Measurements from ENCODE around the gene MRPL14.

Gene MRPL14

GRCh38 chr6:44104481-44105021 is 22.7 kb downstream of the MRPL14 start:
- H3K4me3 ChIP-seq (ENCODE audit: low read depth, low read length) = no peak overlapping the region
- no peak for DNase-seq (ENCODE audit: low read depth, low spot score)
- no peak for TF ChIP-seq CTCF (IDR thresholded peaks at IDR 0.05; ENCODE audit: low read depth, low read length)
- in situ Hi-C loops (cut with HindIII; ENCODE audit: low sequenced_read_pairs) = no loop called here

- in situ Hi-C loops (cut with HindIII; ENCODE audit: low sequenced_read_pairs) = no loop called here
- no peak for TF ChIP-seq CTCF (IDR thresholded peaks at IDR 0.05; ENCODE audit: low read depth, low read length)
- DNase-seq (ENCODE audit: low read depth, low spot score) = peak; percentile 22
- no peak overlapping the region for H3K4me3 ChIP-seq (ENCODE audit: low read depth, low read length)
These were observed 24.7 kb downstream of the MRPL14 start for GRCh38 chr6:44102527-44102926.

GRCh38 chr6:44101832-44102231 is 25.4 kb downstream of the MRPL14 start:
- no peak for TF ChIP-seq CTCF (IDR thresholded peaks at IDR 0.05; ENCODE audit: low read depth, low read length)
- DNase-seq (ENCODE audit: low read depth, low spot score) = no peak
- in situ Hi-C loops (cut with HindIII; ENCODE audit: low sequenced_read_pairs) = no loop called here
- H3K4me3 ChIP-seq (ENCODE audit: low read depth, low read length) = no peak overlapping the region

- H3K4me3 ChIP-seq (ENCODE audit: low read depth, low read length) = no peak overlapping the region
- in situ Hi-C loops (cut with HindIII; ENCODE audit: low sequenced_read_pairs) = no loop called here
- TF ChIP-seq CTCF (IDR thresholded peaks at IDR 0.05; ENCODE audit: low read depth, low read length) = peak; percentile 82
- DNase-seq (ENCODE audit: low read depth, low spot score) = peak; percentile 22
These were observed 27.1 kb downstream of the MRPL14 start for GRCh38 chr6:44100088-44100550.

GRCh38 chr6:44099192-44099591 is 28.1 kb downstream of the MRPL14 start:
- no peak for DNase-seq (ENCODE audit: low read depth, low spot score)
- no peak overlapping the region for H3K4me3 ChIP-seq (ENCODE audit: low read depth, low read length)
- in situ Hi-C loops (cut with HindIII; ENCODE audit: low sequenced_read_pairs) = no loop called here
- no peak for TF ChIP-seq CTCF (IDR thresholded peaks at IDR 0.05; ENCODE audit: low read depth, low read length)

- TF ChIP-seq CTCF (IDR thresholded peaks at IDR 0.05; ENCODE audit: low read depth, low read length) = no peak
- no peak for DNase-seq (ENCODE audit: low read depth, low spot score)
- in situ Hi-C loops (cut with HindIII; ENCODE audit: low sequenced_read_pairs) = no loop called here
- H3K4me3 ChIP-seq (ENCODE audit: low read depth, low read length) = no peak overlapping the region
These were observed 29.4 kb downstream of the MRPL14 start for GRCh38 chr6:44097782-44098317.
